GM12891 (cell line): ENCODE measurements around the gene ABHD14A.

Experiments used
- PAX5 ChIP-seq: IDR thresholded peaks from 2 replicates; pipeline ENCODE4 v1.6.1; 2011; ENCODE audit warnings: low read length, moderate library complexity, mild to moderate bottlenecking; ENCODE audit not compliant: insufficient read depth, severe bottlenecking
- POLR2A ChIP-seq: IDR thresholded peaks from 2 replicates; pipeline ENCODE4 v1.6.1; 2011; ENCODE audit warnings: low read depth, low read length, control low read depth
- POLR2AphosphoS5 ChIP-seq: IDR thresholded peaks from 2 replicates; pipeline ENCODE4 v1.6.1; 2011; ENCODE audit warnings: low read depth, low read length, control low read depth
- POU2F2 ChIP-seq: IDR thresholded peaks from 2 replicates; pipeline ENCODE4 v1.6.1; 2011; ENCODE audit warnings: low read depth, mild to moderate bottlenecking, control low read depth, low read length, moderate library complexity
- SPI1 ChIP-seq: IDR thresholded peaks from 2 replicates; pipeline ENCODE4 v1.6.1; 2011; ENCODE audit warnings: low read depth, low read length, control low read depth
- TAF1 ChIP-seq: IDR thresholded peaks from 2 replicates; pipeline ENCODE4 v1.6.1; 2011; ENCODE audit warnings: low read depth, low read length, control low read depth

- TF ChIP-seq POLR2AphosphoS5 (no peak), POLR2A (no peak), TAF1 (no peak), PAX5 (no peak), POU2F2 (no peak), SPI1 (no peak)
Measured at GRCh38 chr3:52013802-52014598, 39.1 kb downstream of the ABHD14A start.
